MM.1S (cell line): ENCODE results near the gene TMTC4.

Experiments
- EZH2 ChIP-seq: fragments of 300-600 bp; sonication (generic); optimal IDR thresholded peaks from 2 replicates; pipeline ENCODE3; 2017; ENCODE audit warnings: low read depth, mild to moderate bottlenecking, antibody characterized with exemption, low read length, mixed read lengths
- EZH2phosphoT487 ChIP-seq: fragments of 300-600 bp; sonication (generic); IDR thresholded peaks from 2 replicates; pipeline ENCODE4 v1.6.1; 2018; ENCODE audit warnings: antibody characterized with exemption, low read length
- TF ChIP-seq, protein P1 (sequence below): fragments of 300-600 bp; sonication (generic); IDR thresholded peaks from 2 replicates; pipeline ENCODE4 v1.5.1; 2016; ENCODE audit warnings: antibody characterized with exemption, low read length, mixed read lengths

DNA sequence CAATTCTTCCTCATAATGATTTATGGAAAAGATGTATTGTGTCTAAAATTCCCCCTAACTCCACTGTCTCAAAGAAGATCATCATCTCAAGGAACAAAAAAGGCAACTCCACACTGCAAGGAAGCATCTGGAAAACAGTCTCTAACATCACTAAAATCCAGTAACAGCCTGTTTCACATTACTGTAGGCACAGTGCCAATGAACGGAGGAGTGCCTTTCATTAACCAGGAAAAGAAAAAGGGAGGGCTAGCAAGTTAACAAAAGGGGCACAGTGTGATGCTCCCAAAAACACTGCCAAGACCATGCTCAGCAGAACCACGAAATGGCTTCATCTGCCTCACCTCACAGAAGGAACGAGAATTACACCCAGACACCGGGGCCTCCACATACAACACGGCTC is 8.5 kb downstream of the TMTC4 start:
- TF ChIP-seq EZH2 (no peak), EZH2phosphoT487 (no peak)
- TF ChIP-seq, protein P1, sequence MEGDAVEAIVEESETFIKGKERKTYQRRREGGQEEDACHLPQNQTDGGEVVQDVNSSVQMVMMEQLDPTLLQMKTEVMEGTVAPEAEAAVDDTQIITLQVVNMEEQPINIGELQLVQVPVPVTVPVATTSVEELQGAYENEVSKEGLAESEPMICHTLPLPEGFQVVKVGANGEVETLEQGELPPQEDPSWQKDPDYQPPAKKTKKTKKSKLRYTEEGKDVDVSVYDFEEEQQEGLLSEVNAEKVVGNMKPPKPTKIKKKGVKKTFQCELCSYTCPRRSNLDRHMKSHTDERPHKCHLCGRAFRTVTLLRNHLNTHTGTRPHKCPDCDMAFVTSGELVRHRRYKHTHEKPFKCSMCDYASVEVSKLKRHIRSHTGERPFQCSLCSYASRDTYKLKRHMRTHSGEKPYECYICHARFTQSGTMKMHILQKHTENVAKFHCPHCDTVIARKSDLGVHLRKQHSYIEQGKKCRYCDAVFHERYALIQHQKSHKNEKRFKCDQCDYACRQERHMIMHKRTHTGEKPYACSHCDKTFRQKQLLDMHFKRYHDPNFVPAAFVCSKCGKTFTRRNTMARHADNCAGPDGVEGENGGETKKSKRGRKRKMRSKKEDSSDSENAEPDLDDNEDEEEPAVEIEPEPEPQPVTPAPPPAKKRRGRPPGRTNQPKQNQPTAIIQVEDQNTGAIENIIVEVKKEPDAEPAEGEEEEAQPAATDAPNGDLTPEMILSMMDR: no peak
